Sigmoid colon (tissue), 7 donors: ENCODE measurements around the gene ARHGEF6. TPM values are rescaled to one million over a fixed set of nuclear protein-coding genes. Genes with fewer than 3 reads are reported as not detected.
A peak's percentile ranks its signal among the peaks of the same experiment; 100 is the strongest.

ENCODE experiments used
- DNase-seq: peaks from one replicate; pipeline ENCODE4 v3.0.0-alpha.2; 2019
- H3K27ac ChIP-seq, 4 donors: fragments of 200-600 bp; sonication (generic); one replicate each; pipeline ENCODE4 v1.5.1; 2016 to 2019; ENCODE audit warnings: mild to moderate bottlenecking in 1 of 4
- H3K27me3 ChIP-seq, 3 donors: fragments of 200-600 bp; sonication (generic); one replicate each; pipeline ENCODE4 v1.5.1; 2019; ENCODE audit warnings: mild to moderate bottlenecking in 1 of 3
- H3K36me3 ChIP-seq, 4 donors: fragments of 200-600 bp; sonication (generic); one replicate each; pipeline ENCODE4 v1.5.1; 2016 to 2019
- H3K4me1 ChIP-seq, 4 donors: fragments of 200-600 bp; sonication (generic); one replicate each; pipeline ENCODE4 v1.5.1; 2017 to 2019
- H3K4me3 ChIP-seq, 4 donors: fragments of 200-600 bp; sonication (generic); one replicate each; pipeline ENCODE4 v1.5.1; 2017 to 2019; ENCODE audit warnings: mild to moderate bottlenecking in 2 of 4, moderate library complexity in 1 of 4
- H3K9me3 ChIP-seq, 4 donors: fragments of 200-600 bp in 3 of 4; sonication (generic) in 3 of 4; one replicate each; pipeline versions ENCODE4 v1.5.1 to v1.6.1; 2013 to 2019
- CTCF ChIP-seq, 4 experiments: fragments of 450-650 bp in 3 of 4; fragments of 200-600 bp in 1 of 4; IDR thresholded peaks; one replicate each; pipeline ENCODE4 v1.5.1; 2016 to 2019; ENCODE audit warnings: antibody characterized with exemption in 4 of 4, mild to moderate bottlenecking in 3 of 4, moderate library complexity in 2 of 4
- EP300 ChIP-seq, 4 donors: sonication (generic); formaldehyde crosslinking; IDR thresholded peaks; one replicate each; pipeline ENCODE4 v1.6.1; 2017; ENCODE audit warnings: antibody characterized with exemption in 4 of 4
- POLR2A ChIP-seq, 2 donors: fragments of 450-650 bp; IDR thresholded peaks; one replicate each; pipeline ENCODE4 v1.6.1; 2016; ENCODE audit warnings: antibody characterized with exemption in 2 of 2, mild to moderate bottlenecking in 2 of 2, moderate library complexity in 2 of 2
- POLR2AphosphoS5 ChIP-seq, 4 donors: sonication (generic); formaldehyde crosslinking; IDR thresholded peaks; one replicate each; pipeline ENCODE4 v1.6.1; 2017; ENCODE audit warnings: antibody characterized with exemption in 4 of 4
- WGBS, 2 donors: extraction: QIAGEN DNeasy Blood & Tissue Kit; methylation state at CpG; one replicate each; pipeline ENCODE4 v1.1.7; 2013; 5-methylcytosine and 5-hydroxymethylcytosine counted together
- intact Hi-C: fragments of 100-400 bp; cut with DNase I; formaldehyde crosslinking; loops from one replicate; pipeline ENCODE4 v1.15.1; 2023
- polyA plus RNA-seq, 3 donors: library from polyadenylated mRNA; stranded (reverse); fragments of 200-250 nt; gene quantifications; one replicate each; pipeline ENCODE4 v1.2.3, GENCODE V29; 2013
- total RNA-seq, 4 donors: library from RNA; depleted of rRNA; stranded (reverse); fragments of >200 nt; gene quantifications; one replicate each; pipeline ENCODE4 v1.1.0, GENCODE V29; 2016
- donor health status: healthy with polysubstance abuse.
- donor health status: Bipolar disorder and iron deficiency.
- donor health status: healthy.

Gene ARHGEF6
- 10 to 100 TPM; 16.1 to 26.3 (median 20.1) TPM for total RNA-seq
- 10 to 100 TPM in 1 of 3 donors, 1 to 10 TPM in 2; 2.1 to 13.0 (median 3.6) TPM for polyA plus RNA-seq

- TF ChIP-seq CTCF (IDR thresholded peaks at IDR 0.05) (no peak), EP300 (IDR thresholded peaks at IDR 0.05) (no peak), POLR2AphosphoS5 (IDR thresholded peaks at IDR 0.05) (no peak)
- no peak for DNase-seq
- intact Hi-C loops: no loop called here
- H3K27me3 ChIP-seq: no peaks in the 10 kb centered on the region
- H3K36me3 ChIP-seq: no peaks in the 10 kb centered on the region
- peak within 1 kb of the TSS; percentile 2 to 58 (median 44) for H3K27ac ChIP-seq
- peaks cover 0 to 8% (median 3%) of the 10 kb centered on the region in 4 donors for H3K4me1 ChIP-seq
- peak within 1 kb of the TSS in 3 of 4 donors; percentile 25 to 36 (median 33) for H3K4me3 ChIP-seq
- no peaks in the 10 kb centered on the region for H3K9me3 ChIP-seq
- WGBS, 2 donors: 8 to 39% methylated on average over 10 of the region's 10 CpGs
Observed at GRCh38 chrX:136780763-136781162, at the start of gene ARHGEF6. Gene ARHGEF6 (minus strand): TSS chrX:136780932. CDS start chrX:136780882, 50 bp downstream.

- no peak for DNase-seq
- WGBS, 2 donors: 85 to 87% methylated on average over 5 of the region's 5 CpGs
Observed at GRCh38 chrX:136829413-136829812, 48.7 kb upstream of the ARHGEF6 start.

GRCh38 chrX:136828830-136829229, 48.1 kb upstream of the ARHGEF6 start:
- Histone ChIP-seq H3K4me1 (no peaks in the 10 kb centered on the region), H3K27me3 (no peaks in the 10 kb centered on the region), H3K4me3 (no peak overlapping the region), H3K36me3 (no peaks in the 10 kb centered on the region), H3K9me3 (no peaks in the 10 kb centered on the region), H3K27ac (no peak overlapping the region)
- DNase-seq: no peak
- TF ChIP-seq CTCF (IDR thresholded peaks at IDR 0.05) (no peak), POLR2A (IDR thresholded peaks at IDR 0.05) (no peak), POLR2AphosphoS5 (IDR thresholded peaks at IDR 0.05) (no peak), EP300 (IDR thresholded peaks at IDR 0.05) (no peak)
- 79 to 84% methylated on average over 1 of the region's 1 CpG for WGBS, 2 donors
- intact Hi-C loops: no loop called here

More at GRCh38 chrX:136829413-136829812, 48.7 kb upstream of the ARHGEF6 start:
- H3K4me3 ChIP-seq: no peak overlapping the region
- TF ChIP-seq EP300 (IDR thresholded peaks at IDR 0.05): no peak
- TF ChIP-seq POLR2AphosphoS5 (IDR thresholded peaks at IDR 0.05): no peak
- no peak for TF ChIP-seq POLR2A (IDR thresholded peaks at IDR 0.05)
- no peak for TF ChIP-seq CTCF (IDR thresholded peaks at IDR 0.05)
- no peaks in the 10 kb centered on the region for H3K4me1 ChIP-seq
- H3K27ac ChIP-seq: no peak overlapping the region
- no peaks in the 10 kb centered on the region for H3K36me3 ChIP-seq
- H3K27me3 ChIP-seq: no peaks in the 10 kb centered on the region
- intact Hi-C loops: no loop called here
- H3K9me3 ChIP-seq: no peaks in the 10 kb centered on the region

- WGBS, 2 donors: 48 to 63% methylated on average over 3 of the region's 3 CpGs
- TF ChIP-seq POLR2A (IDR thresholded peaks at IDR 0.05) (no peak), CTCF (IDR thresholded peaks at IDR 0.05) (no peak), POLR2AphosphoS5 (IDR thresholded peaks at IDR 0.05) (no peak), EP300 (IDR thresholded peaks at IDR 0.05) (no peak)
- intact Hi-C loops: no loop called here
Observed at GRCh38 chrX:136827026-136827425, 46.3 kb upstream of the ARHGEF6 start.

GRCh38 chrX:136825771-136826170, 45.0 kb upstream of the ARHGEF6 start:
- Histone ChIP-seq H3K27ac (no peak overlapping the region), H3K4me3 (no peak overlapping the region), H3K27me3 (no peaks in the 10 kb centered on the region), H3K9me3 (no peaks in the 10 kb centered on the region), H3K36me3 (peaks cover 0 to under 1% (median 0%) of the 10 kb centered on the region in 4 donors), H3K4me1 (no peaks in the 10 kb centered on the region)
- intact Hi-C loops: no loop called here
- WGBS, 2 donors: 93 to 95% methylated on average over 2 of the region's 2 CpGs
- DNase-seq: no peak
- TF ChIP-seq POLR2AphosphoS5 (IDR thresholded peaks at IDR 0.05) (no peak), EP300 (IDR thresholded peaks at IDR 0.05) (no peak), CTCF (IDR thresholded peaks at IDR 0.05) (no peak), POLR2A (IDR thresholded peaks at IDR 0.05) (no peak)

More at GRCh38 chrX:136827026-136827425, 46.3 kb upstream of the ARHGEF6 start:
- Histone ChIP-seq H3K27me3 (no peaks in the 10 kb centered on the region), H3K4me3 (no peak overlapping the region), H3K36me3 (no peaks in the 10 kb centered on the region), H3K27ac (no peak overlapping the region), H3K9me3 (no peaks in the 10 kb centered on the region), H3K4me1 (no peaks in the 10 kb centered on the region)
- no peak for DNase-seq
